ENCODE results near the gene LMX1A. TPM values are rescaled to one million over a fixed set of nuclear protein-coding genes. Genes with fewer than 3 reads are reported as not detected.
A peak's percentile ranks its signal among the peaks of the same experiment; 100 is the strongest.

Gene LMX1A
- total RNA-seq, 1 donor from 2014 or later: 8.7 TPM

DNA sequence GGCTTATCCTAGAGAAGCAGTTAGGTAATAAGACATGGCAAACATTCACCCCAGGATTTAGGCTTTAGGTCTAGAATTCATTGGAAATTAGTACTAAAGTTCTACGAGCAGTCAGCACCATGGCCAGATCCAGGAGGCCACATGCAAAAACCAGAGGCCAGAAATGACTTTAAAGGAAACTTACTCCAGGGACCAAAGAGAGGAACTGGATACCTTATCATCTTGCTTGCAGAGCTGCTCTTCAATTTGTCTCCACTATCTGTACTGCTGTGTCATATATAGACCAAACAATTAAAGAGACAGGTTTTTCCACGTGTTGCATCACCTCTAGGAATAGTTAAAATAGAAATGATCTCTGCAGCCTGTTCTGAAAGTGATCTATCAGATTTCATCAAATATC, 127.8 kb downstream of the LMX1A start:
- Mint-ChIP-seq H3K27me3 (ENCODE audit: insufficient read depth, low read depth) (peaks cover 19% of the 10 kb centered on the region), H3K27ac (no peak overlapping the region), H3K36me3 (peaks cover 2% of the 10 kb centered on the region), H3K4me3 (no peak overlapping the region), H3K9me3 (peaks cover 3% of the 10 kb centered on the region), H3K4me1 (peaks cover 7% of the 10 kb centered on the region)
- no peaks in the 10 kb centered on the region for H3K36me3 ChIP-seq
- no peaks in the 10 kb centered on the region for H3K4me1 ChIP-seq
- no peaks in the 10 kb centered on the region for H3K9me3 ChIP-seq (ENCODE audit: low read depth)
- peaks cover 17% of the 10 kb centered on the region for H4K20me1 ChIP-seq (ENCODE audit: low read depth)
- no peaks in the 10 kb centered on the region for H3K79me2 ChIP-seq (ENCODE audit: low read depth)
- TF ChIP-seq EZH2phosphoT487 (IDR thresholded peaks at IDR 0.05): no peak
- no peak for TF ChIP-seq EZH2 (IDR thresholded peaks at IDR 0.05)
- TF ChIP-seq, protein P1, sequence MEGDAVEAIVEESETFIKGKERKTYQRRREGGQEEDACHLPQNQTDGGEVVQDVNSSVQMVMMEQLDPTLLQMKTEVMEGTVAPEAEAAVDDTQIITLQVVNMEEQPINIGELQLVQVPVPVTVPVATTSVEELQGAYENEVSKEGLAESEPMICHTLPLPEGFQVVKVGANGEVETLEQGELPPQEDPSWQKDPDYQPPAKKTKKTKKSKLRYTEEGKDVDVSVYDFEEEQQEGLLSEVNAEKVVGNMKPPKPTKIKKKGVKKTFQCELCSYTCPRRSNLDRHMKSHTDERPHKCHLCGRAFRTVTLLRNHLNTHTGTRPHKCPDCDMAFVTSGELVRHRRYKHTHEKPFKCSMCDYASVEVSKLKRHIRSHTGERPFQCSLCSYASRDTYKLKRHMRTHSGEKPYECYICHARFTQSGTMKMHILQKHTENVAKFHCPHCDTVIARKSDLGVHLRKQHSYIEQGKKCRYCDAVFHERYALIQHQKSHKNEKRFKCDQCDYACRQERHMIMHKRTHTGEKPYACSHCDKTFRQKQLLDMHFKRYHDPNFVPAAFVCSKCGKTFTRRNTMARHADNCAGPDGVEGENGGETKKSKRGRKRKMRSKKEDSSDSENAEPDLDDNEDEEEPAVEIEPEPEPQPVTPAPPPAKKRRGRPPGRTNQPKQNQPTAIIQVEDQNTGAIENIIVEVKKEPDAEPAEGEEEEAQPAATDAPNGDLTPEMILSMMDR (IDR thresholded peaks at IDR 0.05): no peak
- no peak overlapping the region for H3K27ac ChIP-seq
- no peaks in the 10 kb centered on the region for H3F3A ChIP-seq (ENCODE audit: low read depth)
- no peak overlapping the region for H3K9ac ChIP-seq
- H2AFZ ChIP-seq (replicated peaks): no peak overlapping the region
- H3K4me3 ChIP-seq: no peak overlapping the region
- no peak overlapping the region for H3K4me2 ChIP-seq
- peak; percentile 51 for DNase-seq (ENCODE audit: low spot score)
- peaks cover 28% of the 10 kb centered on the region for H3K27me3 ChIP-seq

DNA sequence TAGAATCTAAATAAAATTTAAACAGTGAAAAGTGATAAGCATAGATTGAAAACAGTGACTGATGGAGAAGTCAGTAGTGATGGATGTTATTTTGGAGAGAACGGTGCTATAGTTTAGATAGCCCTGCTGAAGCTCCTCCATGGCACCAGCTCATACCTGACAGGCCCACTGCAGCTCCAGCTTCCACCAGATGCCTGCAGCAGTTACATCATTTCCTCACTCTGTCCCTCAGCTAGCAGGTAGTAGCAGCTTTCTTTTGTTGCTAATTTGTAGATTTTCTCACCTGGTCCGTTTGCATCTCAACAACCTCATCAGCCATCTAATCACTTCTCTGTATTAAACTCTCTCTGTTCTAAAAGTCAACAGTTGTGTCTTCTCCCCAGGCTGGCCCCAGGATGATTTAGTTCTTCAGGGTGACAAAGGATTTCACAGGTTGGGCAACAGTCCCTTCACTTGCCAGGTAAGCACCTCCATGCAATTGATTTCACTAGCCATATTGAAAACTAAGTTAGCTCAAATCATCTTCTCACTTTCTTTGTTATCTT, 128.3 kb downstream of the LMX1A start:
- Mint-ChIP-seq H3K27me3 (ENCODE audit: insufficient read depth, low read depth) (peaks cover 15% of the 10 kb centered on the region), H3K36me3 (no peaks in the 10 kb centered on the region), H3K4me1 (peaks cover 5% of the 10 kb centered on the region), H3K27ac (no peak overlapping the region), H3K9me3 (no peaks in the 10 kb centered on the region), H3K4me3 (no peak overlapping the region)
- Histone ChIP-seq H2AFZ (replicated peaks) (no peak overlapping the region), H3K79me2 (ENCODE audit: low read depth) (no peaks in the 10 kb centered on the region), H3K27ac (no peak overlapping the region), H3K9ac (no peak overlapping the region), H3K4me3 (no peak overlapping the region), H3F3A (ENCODE audit: low read depth) (no peaks in the 10 kb centered on the region), H3K9me3 (ENCODE audit: low read depth) (no peaks in the 10 kb centered on the region), H3K27me3 (peaks cover 23% of the 10 kb centered on the region), H3K4me1 (no peaks in the 10 kb centered on the region), H3K4me2 (no peak overlapping the region), H3K36me3 (no peaks in the 10 kb centered on the region), H4K20me1 (ENCODE audit: low read depth) (peaks cover 17% of the 10 kb centered on the region)
- TF ChIP-seq, protein P1 (IDR thresholded peaks at IDR 0.05): no peak
- TF ChIP-seq EZH2phosphoT487 (IDR thresholded peaks at IDR 0.05) (no peak), EZH2 (IDR thresholded peaks at IDR 0.05) (no peak)
- no peak for DNase-seq (ENCODE audit: low spot score)

DNA sequence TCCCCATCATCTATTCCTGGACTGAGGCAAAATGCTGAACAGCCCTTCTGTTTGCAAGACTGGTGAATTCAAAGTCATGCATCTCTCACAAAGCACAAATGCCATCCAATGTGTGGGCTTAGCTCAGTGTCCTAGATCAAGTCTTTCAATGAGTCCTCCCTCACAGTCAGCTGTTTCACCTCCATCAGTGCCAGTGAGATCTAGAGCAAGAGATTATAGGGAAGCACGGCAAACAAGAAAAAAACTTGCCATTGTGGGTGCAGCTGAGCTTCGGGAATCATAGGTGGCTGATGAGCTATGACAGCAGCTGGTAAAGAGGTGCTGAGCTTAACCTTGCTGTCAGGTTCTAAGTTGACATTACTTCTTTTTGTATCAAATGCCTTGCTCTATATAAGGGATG, 130.2 kb downstream of the LMX1A start:
- Mint-ChIP-seq H3K4me3 (no peak overlapping the region), H3K27ac (no peak overlapping the region), H3K9me3 (no peaks in the 10 kb centered on the region), H3K27me3 (ENCODE audit: insufficient read depth, low read depth) (peaks cover 11% of the 10 kb centered on the region), H3K36me3 (no peaks in the 10 kb centered on the region), H3K4me1 (peaks cover 21% of the 10 kb centered on the region)
- Histone ChIP-seq H3K36me3 (no peaks in the 10 kb centered on the region), H3K27me3 (peaks cover 5% of the 10 kb centered on the region), H3K27ac (no peak overlapping the region), H4K20me1 (ENCODE audit: low read depth) (peaks cover 26% of the 10 kb centered on the region), H3K9me3 (ENCODE audit: low read depth) (no peaks in the 10 kb centered on the region), H3K4me1 (peaks cover 17% of the 10 kb centered on the region), H3F3A (ENCODE audit: low read depth) (no peaks in the 10 kb centered on the region), H3K9ac (no peak overlapping the region), H3K4me2 (no peak overlapping the region), H3K79me2 (ENCODE audit: low read depth) (no peaks in the 10 kb centered on the region), H3K4me3 (no peak overlapping the region), H2AFZ (replicated peaks) (no peak overlapping the region)
- TF ChIP-seq, protein P1 (IDR thresholded peaks at IDR 0.05): no peak
- no peak for TF ChIP-seq EZH2phosphoT487 (IDR thresholded peaks at IDR 0.05)
- no peak for TF ChIP-seq EZH2 (IDR thresholded peaks at IDR 0.05)
- no peak for DNase-seq (ENCODE audit: low spot score)
